Measurements from ENCODE around the gene TMEM213.

DNA sequence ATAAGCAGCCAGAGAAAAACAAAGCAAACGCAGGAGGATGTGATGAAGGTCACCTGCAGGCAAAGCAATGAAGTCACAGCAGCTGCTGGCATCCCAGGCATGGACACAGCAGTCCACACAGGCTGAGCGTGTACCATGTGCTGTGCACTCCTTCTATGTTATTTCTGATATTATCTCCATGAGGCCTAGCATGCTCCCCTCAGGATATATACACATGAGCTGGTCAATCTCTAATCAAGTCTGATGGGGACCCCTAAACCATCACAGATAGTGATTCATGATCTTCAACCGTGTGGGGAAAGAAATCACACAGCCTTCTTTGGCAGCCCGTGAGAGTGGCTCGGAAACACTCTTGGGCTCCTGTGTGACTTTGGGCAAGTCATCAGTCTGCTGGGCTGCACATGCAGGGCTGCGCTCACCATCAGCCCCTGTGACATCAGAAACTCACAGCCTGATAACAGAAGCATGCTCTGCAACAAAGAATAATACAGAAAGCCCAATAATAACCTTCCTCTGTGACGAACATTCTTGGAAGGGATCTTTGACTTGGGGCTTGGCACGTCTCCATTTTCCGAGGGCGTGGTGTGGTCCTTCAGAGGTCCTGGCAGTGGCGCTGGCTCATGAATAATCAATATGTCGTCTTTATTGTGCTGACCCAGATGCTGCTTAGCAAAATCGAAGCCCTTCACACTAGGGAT is 83.2 kb downstream of the TMEM213 start:
- TF ChIP-seq, protein P1, sequence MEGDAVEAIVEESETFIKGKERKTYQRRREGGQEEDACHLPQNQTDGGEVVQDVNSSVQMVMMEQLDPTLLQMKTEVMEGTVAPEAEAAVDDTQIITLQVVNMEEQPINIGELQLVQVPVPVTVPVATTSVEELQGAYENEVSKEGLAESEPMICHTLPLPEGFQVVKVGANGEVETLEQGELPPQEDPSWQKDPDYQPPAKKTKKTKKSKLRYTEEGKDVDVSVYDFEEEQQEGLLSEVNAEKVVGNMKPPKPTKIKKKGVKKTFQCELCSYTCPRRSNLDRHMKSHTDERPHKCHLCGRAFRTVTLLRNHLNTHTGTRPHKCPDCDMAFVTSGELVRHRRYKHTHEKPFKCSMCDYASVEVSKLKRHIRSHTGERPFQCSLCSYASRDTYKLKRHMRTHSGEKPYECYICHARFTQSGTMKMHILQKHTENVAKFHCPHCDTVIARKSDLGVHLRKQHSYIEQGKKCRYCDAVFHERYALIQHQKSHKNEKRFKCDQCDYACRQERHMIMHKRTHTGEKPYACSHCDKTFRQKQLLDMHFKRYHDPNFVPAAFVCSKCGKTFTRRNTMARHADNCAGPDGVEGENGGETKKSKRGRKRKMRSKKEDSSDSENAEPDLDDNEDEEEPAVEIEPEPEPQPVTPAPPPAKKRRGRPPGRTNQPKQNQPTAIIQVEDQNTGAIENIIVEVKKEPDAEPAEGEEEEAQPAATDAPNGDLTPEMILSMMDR (conservative IDR thresholded peaks at IDR 0.05 in 1 of 2, IDR thresholded peaks at IDR 0.05 in 1 of 2; ENCODE audit: low read depth in 1 of 2, low read length in 2 of 2) = no peak
- no peak for TF ChIP-seq EZH2 (IDR thresholded peaks at IDR 0.05; ENCODE audit: low read length, missing control alignments)
